Stomach (tissue), 4 donors: ENCODE results near the gene PHTF2.

Source experiments
- CTCF ChIP-seq, 7 experiments: fragments of 450-650 bp in 4 of 7; fragments of 200-600 bp in 3 of 7; sonication (generic) in 3 of 7; IDR thresholded peaks; one replicate each; pipeline ENCODE4 v1.5.1; 2016 to 2019; ENCODE audit warnings: antibody characterized with exemption in 7 of 7, control low read depth in 2 of 7, mild to moderate bottlenecking in 1 of 7
- POLR2AphosphoS5 ChIP-seq, 3 donors: sonication (generic); formaldehyde crosslinking; IDR thresholded peaks; one replicate each; pipeline ENCODE4 v1.6.1; 2016; ENCODE audit warnings: antibody characterized with exemption in 3 of 3

GRCh38 chr7:77823787-77824186, 25.2 kb downstream of the PHTF2 start:
- TF ChIP-seq CTCF (IDR thresholded peaks at IDR 0.05) (no peak), POLR2AphosphoS5 (IDR thresholded peaks at IDR 0.05) (no peak)
